HEK293T (cell line): ENCODE data around the gene COLQ.

Experiments
- ARNT ChIP-seq: fragments of 450-650 bp; IDR thresholded peaks from 2 replicates; pipeline ENCODE4 v1.6.1; 2017; ENCODE audit warnings: mild to moderate bottlenecking
- BHLHE40 ChIP-seq: fragments of 450-650 bp; IDR thresholded peaks from 2 replicates; pipeline ENCODE4 v1.6.1; 2016; ENCODE audit warnings: mild to moderate bottlenecking, moderate library complexity, borderline replicate concordance
- CTBP1 ChIP-seq: fragments of 450-650 bp; IDR thresholded peaks from 2 replicates; pipeline ENCODE4 v1.6.1; 2016; ENCODE audit warnings: borderline replicate concordance
- ELF4 ChIP-seq: fragments of 450-650 bp; IDR thresholded peaks from 2 replicates; pipeline ENCODE4 v1.6.1; 2017; ENCODE audit warnings: antibody characterized with exemption
- FOXA1 ChIP-seq: fragments of 450-650 bp; IDR thresholded peaks from 2 replicates; pipeline ENCODE4 v1.6.1; 2016; ENCODE audit warnings: mild to moderate bottlenecking
- FOXK2 ChIP-seq: fragments of 450-650 bp; IDR thresholded peaks from 2 replicates; pipeline ENCODE4 v1.6.1; 2016; ENCODE audit warnings: mild to moderate bottlenecking
- FOXM1 ChIP-seq: fragments of 450-650 bp; IDR thresholded peaks from 2 replicates; pipeline ENCODE4 v1.6.1; 2017; ENCODE audit warnings: mild to moderate bottlenecking, borderline replicate concordance
- HDGF ChIP-seq: fragments of 450-650 bp; IDR thresholded peaks from 2 replicates; pipeline ENCODE4 v1.6.1; 2017; ENCODE audit warnings: antibody characterized with exemption, borderline replicate concordance
- NFRKB ChIP-seq: fragments of 450-650 bp; IDR thresholded peaks from 2 replicates; pipeline ENCODE4 v1.6.1; 2016; ENCODE audit warnings: mild to moderate bottlenecking, moderate library complexity
- PKNOX1 ChIP-seq: fragments of 450-650 bp; IDR thresholded peaks from 2 replicates; pipeline ENCODE4 v1.6.1; 2016
- SP1 ChIP-seq: fragments of 450-650 bp; IDR thresholded peaks from 2 replicates; pipeline ENCODE4 v1.6.1; 2017
- SUZ12 ChIP-seq: fragments of 450-650 bp; IDR thresholded peaks from 2 replicates; pipeline ENCODE4 v1.6.1; 2016; ENCODE audit warnings: mild to moderate bottlenecking
- TARDBP ChIP-seq: fragments of 450-650 bp; IDR thresholded peaks from 2 replicates; pipeline ENCODE4 v1.6.1; 2016
- ZNF384 ChIP-seq: fragments of 450-650 bp; IDR thresholded peaks from 2 replicates; pipeline ENCODE4 v1.6.1; 2016

GRCh38 chr3:15520804-15521572 lies 518 bp downstream of the COLQ start:
- TF ChIP-seq ELF4 (no peak), NFRKB (no peak), ARNT (no peak), CTBP1 (no peak), FOXK2 (no peak), SP1 (no peak), HDGF (no peak), ZNF384 (no peak), TARDBP (no peak), BHLHE40 (no peak), FOXM1 (no peak), SUZ12 (no peak), FOXA1 (no peak), PKNOX1 (no peak)
